ENCODE data around the gene DVL2.

GRCh38 chr17:7260651-7261378 lies 26.5 kb upstream of the DVL2 start:
- no peak for TF ChIP-seq CTCF (IDR thresholded peaks at IDR 0.05; ENCODE audit: low read length)
- TF ChIP-seq EZH2 (IDR thresholded peaks at IDR 0.05; ENCODE audit: borderline replicate concordance, low read length), result no peak

Measured in OCI-LY1 (cell line).